ENCODE data around the gene CTNNBL1.

- TF ChIP-seq POLR2A (IDR thresholded peaks at IDR 0.05; ENCODE audit: low read length), result no peak
- no peak for TF ChIP-seq GATA1 (IDR thresholded peaks at IDR 0.05; ENCODE audit: low read depth, low read length)
Measured at GRCh38 chr20:37672143-37672542, 21.7 kb upstream of the CTNNBL1 start.

Measured in erythroblast (primary cell).